B cell (primary cell): ENCODE data around the gene UNC5B. TPM values are rescaled to one million over a fixed set of nuclear protein-coding genes. Genes with fewer than 3 reads are reported as not detected.

ENCODE experiments used
- ATAC-seq: fragments of 200-7000 bp; cut with Tn5 transposase; one replicate; pipeline ENCODE4 v1.10.0; 2021; ENCODE audit warnings: low read depth, mild to moderate bottlenecking, moderate number of reproducible peaks, moderate library complexity
- CTCF ChIA-PET: fragments of 350-600 bp; sonication (Branson Sonifier 250); formaldehyde crosslinking; loops from one replicate; lab custom pipeline; 2021; ENCODE audit warnings: antibody characterized with exemption, inconsistent platforms; lab: Charles Lee
- POLR2A ChIA-PET: fragments of 350-600 bp; sonication (Branson Sonifier 250); formaldehyde crosslinking; loops from one replicate; lab custom pipeline; 2021; ENCODE audit warnings: antibody characterized with exemption; lab: Charles Lee
- DNase-seq: peaks from one replicate; pipeline ENCODE4 v3.0.0; 2013
- H2AFZ ChIP-seq: 2 replicates; pipeline ENCODE4 v1.6.1; 2012; ENCODE audit warnings: mild to moderate bottlenecking, low read depth, low read length; ENCODE audit not compliant: insufficient read depth, poor library complexity, severe bottlenecking
- H3K27ac ChIP-seq, 2 donors: 1 replicate in 1 of 2; 2 replicates in 1 of 2; pipeline ENCODE4 v1.5.1; 2012 to 2013; ENCODE audit warnings: low read length in 2 of 2, mild to moderate bottlenecking in 2 of 2, moderate library complexity in 1 of 2
- H3K27me3 ChIP-seq, 4 experiments: fragments of 200-600 bp in 1 of 4; sonication (generic) in 1 of 4; replicated peaks in 1 of 4; 1 replicate in 2 of 4; 2 replicates in 2 of 4; pipeline versions ENCODE4 v1.6.1 to v1.7.0; 2013 to 2016; ENCODE audit warnings: low read length in 3 of 4, mild to moderate bottlenecking in 2 of 4, mixed read lengths in 1 of 4, moderate library complexity in 1 of 4; ENCODE audit not compliant: insufficient read depth in 4 of 4, control insufficient read depth in 3 of 4; ENCODE audit errors: control extremely low read depth in 1 of 4
- H3K36me3 ChIP-seq, 2 experiments: replicated peaks in 1 of 2; 1 replicate in 1 of 2; 2 replicates in 1 of 2; pipeline versions ENCODE4 v1.6.1 to v1.7.1; 2013; ENCODE audit warnings: low read length in 1 of 2; ENCODE audit not compliant: insufficient read depth in 2 of 2, control insufficient read depth in 1 of 2; ENCODE audit errors: control extremely low read depth in 1 of 2, extremely low read depth in 1 of 2
- H3K4me1 ChIP-seq, 2 donors: fragments of 200-600 bp in 1 of 2; sonication (generic) in 1 of 2; 1 replicate in 1 of 2; 2 replicates in 1 of 2; pipeline versions ENCODE4 v1.5.1 to v1.6.1; 2013 to 2017; ENCODE audit warnings: low read length in 2 of 2; ENCODE audit not compliant: control insufficient read depth in 2 of 2, insufficient read depth in 2 of 2
- H3K4me2 ChIP-seq: replicated peaks from 2 replicates; pipeline ENCODE3; 2012; ENCODE audit warnings: mild to moderate bottlenecking, low read depth, low read length; ENCODE audit not compliant: poor library complexity, severe bottlenecking
- H3K4me3 ChIP-seq, 5 experiments: fragments of 200-600 bp in 1 of 5; sonication (generic) in 1 of 5; 1 replicate in 3 of 5; 2 replicates in 2 of 5; pipeline versions ENCODE4 v1.5.1 to v1.7.0; 2011 to 2016; ENCODE audit warnings: low read length in 4 of 5, mild to moderate bottlenecking in 4 of 5, low read depth in 2 of 5, control low read depth in 1 of 5, moderate library complexity in 1 of 5; ENCODE audit not compliant: insufficient read depth in 1 of 5; ENCODE audit errors: control extremely low read depth in 1 of 5, extremely low read depth in 1 of 5
- H3K79me2 ChIP-seq: fragments of 200-600 bp; sonication (generic); one replicate; pipeline ENCODE4 v1.6.0; 2016; ENCODE audit warnings: low read length; ENCODE audit not compliant: control insufficient read depth, insufficient read depth
- H3K9ac ChIP-seq: fragments of 200-600 bp; sonication (generic); 2 replicates; pipeline ENCODE4 v1.6.1; 2017; ENCODE audit warnings: mild to moderate bottlenecking, low read length, moderate library complexity
- H3K9me3 ChIP-seq, 3 donors: one replicate each; pipeline versions ENCODE4 v1.6.1 to v1.7.1; 2013; ENCODE audit warnings: low read length in 2 of 3; ENCODE audit not compliant: control insufficient read depth in 2 of 3, insufficient read depth in 1 of 3; ENCODE audit errors: control extremely low read depth in 1 of 3
- H4K20me1 ChIP-seq: 2 replicates; pipeline ENCODE4 v1.6.0; 2012; ENCODE audit warnings: mild to moderate bottlenecking, low read length; ENCODE audit not compliant: insufficient read depth, control insufficient read depth, poor library complexity, severe bottlenecking
- H3K27ac Mint-ChIP-seq: one replicate; pipeline ENCODE4 v1.8.0; 2021; ENCODE audit warnings: mixed read lengths
- H3K27me3 Mint-ChIP-seq: one replicate; pipeline ENCODE4 v1.8.0; 2021; ENCODE audit warnings: mixed read lengths
- H3K4me1 Mint-ChIP-seq: one replicate; pipeline ENCODE4 v1.8.0; 2021; ENCODE audit warnings: mixed read lengths
- H3K4me3 Mint-ChIP-seq: one replicate; pipeline ENCODE4 v1.8.0; 2021; ENCODE audit warnings: mixed read lengths
- H3K9me3 Mint-ChIP-seq: one replicate; pipeline ENCODE4 v1.8.0; 2022; ENCODE audit warnings: mixed read lengths; ENCODE audit not compliant: insufficient read depth
- EZH2 ChIP-seq: IDR thresholded peaks from 2 replicates; pipeline ENCODE4 v1.6.1; 2012; ENCODE audit warnings: borderline replicate concordance, low read depth, mild to moderate bottlenecking, moderate library complexity, low read length; ENCODE audit not compliant: insufficient read depth, poor library complexity, severe bottlenecking
- WGBS: methylation state at CpG from one replicate; pipeline ENCODE4 v1.1.5; 2013; ENCODE audit warnings: missing lambda C conversion rate; ENCODE audit not compliant: insufficient coverage; 5-methylcytosine and 5-hydroxymethylcytosine counted together
- intact Hi-C: fragments of 100-400 bp; cut with micrococcal nuclease; formaldehyde crosslinking; loops from one replicate; pipeline ENCODE4 v1.10.0; 2022
- polyA plus RNA-seq: library from polyadenylated mRNA; depleted of rRNA; stranded (reverse); fragments of >200 nt; gene quantifications from 2 replicates; pipeline ENCODE4 v1.2.3, GENCODE V29; 2012
- total RNA-seq, 2 donors: library from RNA; stranded (reverse); fragments of 120-200 nt in 1 of 2; gene quantifications; 1 replicate in 1 of 2; 2 replicates in 1 of 2; pipeline versions ENCODE4 v1.2.3 to v1.2.4, GENCODE V29; 2013 to 2022
- TF ChIP-seq, protein P1 (sequence below): fragments of 200-600 bp; IDR thresholded peaks from one replicate; pipeline ENCODE4 v1.8.0; 2022; ENCODE audit warnings: antibody characterized with exemption, mild to moderate bottlenecking

UNC5B gene
- total and polyA plus RNA-seq, 2 donors (not counting 1 experiment from before 2014, with no cell fraction given) = not detected

DNA sequence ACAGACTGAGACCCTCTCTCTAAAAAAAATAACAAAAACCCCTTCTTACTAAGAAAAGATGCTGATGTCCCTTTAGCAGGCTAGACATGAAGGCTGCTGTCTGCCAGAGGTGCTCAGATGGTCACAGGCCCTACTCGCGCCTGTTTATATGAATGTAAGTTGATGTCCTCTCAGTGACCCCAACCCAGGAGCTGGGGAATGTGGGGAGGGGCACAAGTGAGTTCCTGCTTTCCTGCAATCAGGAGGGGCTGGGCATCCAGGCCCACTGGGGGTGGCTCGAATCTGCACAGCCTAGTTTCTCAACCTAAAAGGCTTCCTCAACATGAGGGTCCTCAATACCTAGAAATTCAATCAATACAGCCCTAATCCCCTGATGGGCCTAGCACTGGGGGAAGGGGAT is 94.6 kb downstream of the UNC5B start:
- DNase-seq = no peak
- peaks cover 14% of the 10 kb centered on the region for H3K27me3 Mint-ChIP-seq
- ChIA-PET POLR2A (no interaction called here), CTCF (interaction anchor here (1.0 to 2.2 kb wide), 5 partner anchors 12 to 404 kb away, joined by 3 to 4 read pairs (median 3); partner anchors contain the start of gene SLC29A3)
- H3K79me2 ChIP-seq = no peaks in the 10 kb centered on the region
- intact Hi-C loops = no loop called here
- H3K4me1 Mint-ChIP-seq = peaks cover 6% of the 10 kb centered on the region
- H3K4me3 ChIP-seq = no peak overlapping the region
- H3K9me3 Mint-ChIP-seq = no peaks in the 10 kb centered on the region
- no peak overlapping the region for H3K4me3 Mint-ChIP-seq
- peaks cover 4 to 10% of the 10 kb centered on the region in 2 donors for H3K4me1 ChIP-seq
- H2AFZ ChIP-seq = no peak overlapping the region
- no peaks in the 10 kb centered on the region for H4K20me1 ChIP-seq
- H3K36me3 ChIP-seq = no peaks in the 10 kb centered on the region
- ATAC-seq = no peak
- peaks cover 0 to 6% (median 0%) of the 10 kb centered on the region in 4 experiments for H3K27me3 ChIP-seq
- TF ChIP-seq EZH2 = no peak
- TF ChIP-seq, protein P1, sequence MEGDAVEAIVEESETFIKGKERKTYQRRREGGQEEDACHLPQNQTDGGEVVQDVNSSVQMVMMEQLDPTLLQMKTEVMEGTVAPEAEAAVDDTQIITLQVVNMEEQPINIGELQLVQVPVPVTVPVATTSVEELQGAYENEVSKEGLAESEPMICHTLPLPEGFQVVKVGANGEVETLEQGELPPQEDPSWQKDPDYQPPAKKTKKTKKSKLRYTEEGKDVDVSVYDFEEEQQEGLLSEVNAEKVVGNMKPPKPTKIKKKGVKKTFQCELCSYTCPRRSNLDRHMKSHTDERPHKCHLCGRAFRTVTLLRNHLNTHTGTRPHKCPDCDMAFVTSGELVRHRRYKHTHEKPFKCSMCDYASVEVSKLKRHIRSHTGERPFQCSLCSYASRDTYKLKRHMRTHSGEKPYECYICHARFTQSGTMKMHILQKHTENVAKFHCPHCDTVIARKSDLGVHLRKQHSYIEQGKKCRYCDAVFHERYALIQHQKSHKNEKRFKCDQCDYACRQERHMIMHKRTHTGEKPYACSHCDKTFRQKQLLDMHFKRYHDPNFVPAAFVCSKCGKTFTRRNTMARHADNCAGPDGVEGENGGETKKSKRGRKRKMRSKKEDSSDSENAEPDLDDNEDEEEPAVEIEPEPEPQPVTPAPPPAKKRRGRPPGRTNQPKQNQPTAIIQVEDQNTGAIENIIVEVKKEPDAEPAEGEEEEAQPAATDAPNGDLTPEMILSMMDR = no peak
- whole genome bisulfite sequencing = 92% methylated on average over 2 of the region's 3 CpGs
- no peak overlapping the region for H3K27ac ChIP-seq
- H3K9ac ChIP-seq = no peak overlapping the region
- H3K27ac Mint-ChIP-seq = no peak overlapping the region
- no peak overlapping the region for H3K4me2 ChIP-seq
- no peaks in the 10 kb centered on the region for H3K9me3 ChIP-seq

DNA sequence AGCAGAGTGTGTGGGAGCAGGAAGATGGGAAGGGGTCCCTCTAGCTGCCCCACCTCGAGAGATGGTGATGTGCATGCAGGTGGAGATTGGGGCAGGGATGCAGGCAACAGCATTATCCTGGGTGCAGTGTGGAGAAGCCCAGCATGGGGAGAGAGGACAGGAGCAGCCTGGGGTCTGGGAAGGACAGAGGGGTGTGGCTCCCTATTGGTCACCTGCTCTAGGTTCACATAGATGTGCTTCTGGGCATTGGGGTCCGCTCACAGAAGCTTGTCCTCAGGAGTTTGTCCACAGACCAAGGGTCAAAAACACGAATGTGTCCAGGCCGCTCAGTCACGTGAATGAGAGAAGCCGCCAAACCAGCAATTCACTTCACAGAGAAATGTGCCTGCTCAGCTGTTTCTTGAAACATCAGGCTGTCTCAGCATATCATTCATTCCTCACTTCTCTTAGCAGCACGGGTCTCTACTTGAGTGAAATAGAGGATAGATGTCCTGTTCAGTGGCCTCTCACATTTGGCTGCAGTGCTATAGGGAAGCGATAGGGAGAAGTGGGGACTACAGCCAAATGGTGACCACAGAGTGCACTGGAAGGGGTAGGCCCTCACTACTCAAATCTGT is 95.2 kb downstream of the UNC5B start:
- no peak overlapping the region for H3K27ac Mint-ChIP-seq

More for the DNA sequence above, 95.2 kb downstream of the UNC5B start:
- Mint-ChIP-seq H3K27me3 (peaks cover 11% of the 10 kb centered on the region), H3K9me3 (no peaks in the 10 kb centered on the region), H3K4me3 (no peak overlapping the region), H3K4me1 (peaks cover 6% of the 10 kb centered on the region)
- no peaks in the 10 kb centered on the region for H3K36me3 ChIP-seq
- WGBS = 91% methylated on average over 5 of the region's 8 CpGs
- peaks cover 4 to 10% of the 10 kb centered on the region in 2 donors for H3K4me1 ChIP-seq
- TF ChIP-seq, protein P1 = no peak
- no peak for TF ChIP-seq EZH2
- H3K4me2 ChIP-seq = no peak overlapping the region
- DNase-seq (no peak), ATAC-seq (no peak)
- H4K20me1 ChIP-seq = no peaks in the 10 kb centered on the region
- no peak overlapping the region for H3K4me3 ChIP-seq
- POLR2A ChIA-PET = no interaction called here
- no peak overlapping the region for H3K27ac ChIP-seq
- H3K9ac ChIP-seq = no peak overlapping the region
- H3K79me2 ChIP-seq = no peaks in the 10 kb centered on the region
- no peak overlapping the region for H2AFZ ChIP-seq
- CTCF ChIA-PET = interaction anchor here (1.1 to 2.2 kb wide), 3 partner anchors 11 to 404 kb away, joined by 3 to 4 read pairs (median 4); partner anchors contain the start of gene SLC29A3
- H3K9me3 ChIP-seq = no peaks in the 10 kb centered on the region
- intact Hi-C loops = no loop called here
- H3K27me3 ChIP-seq = peaks cover 0 to 6% (median 0%) of the 10 kb centered on the region in 4 experiments
